ENCODE results near the gene PLXDC1. TPM values are rescaled to one million over a fixed set of nuclear protein-coding genes. Genes with fewer than 3 reads are reported as not detected.

The PLXDC1 gene
- total RNA-seq, 1 donor from 2014 or later = 12.2 TPM

GRCh38 chr17:39161962-39162361 is 10.5 kb upstream of the PLXDC1 start:
- Histone ChIP-seq H3K27me3 (ENCODE audit: low read depth) (no peaks in the 10 kb centered on the region), H3K27ac (replicated peaks) (no peak overlapping the region), H3K9me3 (replicated peaks) (no peaks in the 10 kb centered on the region), H3K36me3 (no peaks in the 10 kb centered on the region), H3K4me3 (no peak overlapping the region), H3K4me1 (peaks cover 33% of the 10 kb centered on the region)
- intact Hi-C loops (cut with micrococcal nuclease) = loop anchor here (10.0 kb wide), 1 partner anchor 83 kb away; no protein-coding TSS in a partner anchor
- no peak for DNase-seq
- no peak for TF ChIP-seq CTCF (IDR thresholded peaks at IDR 0.05; ENCODE audit: borderline replicate concordance)

GRCh38 chr17:39158623-39159022 is 7.2 kb upstream of the PLXDC1 start:
- Histone ChIP-seq H3K27ac (replicated peaks) (no peak overlapping the region), H3K36me3 (no peaks in the 10 kb centered on the region), H3K9me3 (replicated peaks) (no peaks in the 10 kb centered on the region), H3K4me1 (peaks cover 9% of the 10 kb centered on the region), H3K27me3 (ENCODE audit: low read depth) (no peaks in the 10 kb centered on the region), H3K4me3 (no peak overlapping the region)
- intact Hi-C loops (cut with micrococcal nuclease) = no loop called here
- no peak for TF ChIP-seq CTCF (IDR thresholded peaks at IDR 0.05; ENCODE audit: borderline replicate concordance)
- no peak for DNase-seq

DNA sequence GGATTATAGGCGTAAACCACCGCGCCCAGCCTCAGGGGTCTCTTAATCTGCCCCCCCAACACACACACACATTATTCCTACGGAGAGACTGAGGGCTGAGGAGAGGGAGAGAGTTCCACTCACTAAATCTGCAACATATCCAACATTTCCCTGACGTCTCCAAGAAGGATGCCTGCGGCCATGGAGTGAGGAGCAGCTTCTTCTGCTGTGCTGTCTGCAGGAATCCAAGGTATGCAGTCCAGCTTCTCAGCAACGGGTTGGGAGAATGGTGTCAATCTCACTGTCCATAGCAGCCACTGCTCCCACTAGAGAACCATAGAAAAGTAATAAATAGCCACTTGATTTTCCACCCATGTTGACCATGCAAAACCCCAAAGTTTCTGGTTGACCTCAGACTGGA is 5.1 kb upstream of the PLXDC1 start:
- Histone ChIP-seq H3K9me3 (replicated peaks) (no peaks in the 10 kb centered on the region), H3K27ac (replicated peaks) (no peak overlapping the region), H3K36me3 (no peaks in the 10 kb centered on the region), H3K4me1 (peaks cover 25% of the 10 kb centered on the region), H3K4me3 (no peak overlapping the region), H3K27me3 (ENCODE audit: low read depth) (peaks cover 10% of the 10 kb centered on the region)
- no peak for TF ChIP-seq CTCF (IDR thresholded peaks at IDR 0.05; ENCODE audit: borderline replicate concordance)
- intact Hi-C loops (cut with micrococcal nuclease) = no loop called here
- DNase-seq = no peak

DNA sequence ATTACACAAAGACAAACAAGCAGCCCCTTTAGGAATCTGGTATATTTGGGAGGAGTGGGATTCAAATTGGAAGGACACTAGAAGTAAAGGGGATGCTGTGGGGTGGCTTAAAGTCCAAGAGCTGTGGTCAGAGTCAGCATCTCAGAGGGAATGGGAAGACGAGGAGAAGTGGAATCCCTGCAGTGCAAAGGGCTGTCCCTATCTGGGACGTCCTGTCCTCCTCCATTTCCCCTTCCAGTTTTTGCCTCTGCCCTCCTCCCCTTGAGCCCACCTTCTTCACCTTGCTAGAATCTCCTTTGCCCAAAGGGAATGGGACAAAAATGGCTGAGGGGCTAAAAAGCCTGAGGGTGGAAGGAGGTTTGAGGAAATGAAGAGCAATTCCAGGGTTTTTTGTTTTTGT is 4.2 kb upstream of the PLXDC1 start:
- peaks cover 18% of the 10 kb centered on the region for H3K27me3 ChIP-seq (ENCODE audit: low read depth)
- intact Hi-C loops (cut with micrococcal nuclease) = no loop called here
- no peak overlapping the region for H3K27ac ChIP-seq (replicated peaks)
- no peak for TF ChIP-seq CTCF (IDR thresholded peaks at IDR 0.05; ENCODE audit: borderline replicate concordance)
- H3K4me1 ChIP-seq = peaks cover 32% of the 10 kb centered on the region
- no peak for DNase-seq
- H3K36me3 ChIP-seq = no peaks in the 10 kb centered on the region
- no peak overlapping the region for H3K4me3 ChIP-seq
- H3K9me3 ChIP-seq (replicated peaks) = no peaks in the 10 kb centered on the region

GRCh38 chr17:39153599-39154051 is 2.2 kb upstream of the PLXDC1 start:
- Histone ChIP-seq H3K27ac (replicated peaks) (peak overlapping the region; percentile 92), H3K4me3 (peak overlapping the region; percentile 75), H3K9me3 (replicated peaks) (no peaks in the 10 kb centered on the region), H3K36me3 (no peaks in the 10 kb centered on the region), H3K4me1 (peaks cover 37% of the 10 kb centered on the region), H3K27me3 (ENCODE audit: low read depth) (peaks cover 36% of the 10 kb centered on the region)
- peak; percentile 88 for DNase-seq
- TF ChIP-seq CTCF (IDR thresholded peaks at IDR 0.05; ENCODE audit: borderline replicate concordance) = no peak
- intact Hi-C loops (cut with micrococcal nuclease) = loop anchor here (5.0 kb wide), 1 partner anchor 171 kb away; no protein-coding TSS in a partner anchor

All from left ventricle myocardium inferior (tissue), 1 donor.